SJCRH30 (cell line): ENCODE measurements around the gene SP2. TPM values are rescaled to one million over a fixed set of nuclear protein-coding genes. Genes with fewer than 3 reads are reported as not detected.

ENCODE experiments used
- DNase-seq, 2 experiments: peaks; one replicate each; pipeline ENCODE4 v3.0.0-alpha.2; 2015 to 2020
- H3K27ac ChIP-seq: fragments of 250-450 bp; sonication (Bioruptor Pico); 2 replicates; pipeline ENCODE4 v1.5.1; 2020; ENCODE audit warnings: mild to moderate bottlenecking, moderate library complexity
- H3K27me3 ChIP-seq: fragments of 250-450 bp; sonication (Bioruptor Pico); 2 replicates; pipeline ENCODE4 v1.5.1; 2020; ENCODE audit warnings: mild to moderate bottlenecking, moderate library complexity
- H3K36me3 ChIP-seq: fragments of 250-450 bp; sonication (Bioruptor Pico); 2 replicates; pipeline ENCODE4 v1.5.1; 2020; ENCODE audit warnings: mild to moderate bottlenecking, moderate library complexity
- H3K4me1 ChIP-seq: fragments of 250-450 bp; sonication (Bioruptor Pico); 2 replicates; pipeline ENCODE4 v1.5.1; 2020; ENCODE audit warnings: mild to moderate bottlenecking, moderate library complexity
- H3K4me3 ChIP-seq: fragments of 250-450 bp; sonication (Bioruptor Pico); 2 replicates; pipeline ENCODE4 v1.5.1; 2020; ENCODE audit warnings: mild to moderate bottlenecking, moderate library complexity
- H3K9me3 ChIP-seq: fragments of 250-450 bp; sonication (Bioruptor Pico); replicated peaks from 2 replicates; pipeline ENCODE4 v1.5.1; 2020; ENCODE audit warnings: mild to moderate bottlenecking, moderate library complexity
- total RNA-seq: library from RNA; depleted of rRNA; stranded (reverse); fragments of >200 nt; shearing (Covaris generic); gene quantifications from 2 replicates; pipeline ENCODE4 v1.2.3, GENCODE V29; 2014; rRNA removed

SP2 gene
- total RNA-seq, 1 experiment from 2014 or later, result 3.9 TPM

- peaks cover 3% of the 10 kb centered on the region for H3K4me1 ChIP-seq
- H3K36me3 ChIP-seq, result no peaks in the 10 kb centered on the region
- H3K9me3 ChIP-seq, result no peaks in the 10 kb centered on the region
- no peaks in the 10 kb centered on the region for H3K27me3 ChIP-seq
- peak within 1 kb of the TSS; percentile 62 for H3K4me3 ChIP-seq
- H3K27ac ChIP-seq, result peak within 1 kb of the TSS; percentile 59
- DNase-seq, result peak; percentile 100
Observed at GRCh38 chr17:47970725-47971499, 74.9 kb downstream of the SP2 start, which contains the start of gene CDK5RAP3. Gene CDK5RAP3 (plus strand): TSS chr17:47971113. CDS start chr17:47971147, 34 bp downstream.

GRCh38 chr17:47973541-47973940 lies 77.5 kb downstream of the SP2 start:
- peaks cover 3% of the 10 kb centered on the region for H3K4me1 ChIP-seq
- no peak for DNase-seq
- no peak overlapping the region for H3K27ac ChIP-seq
- H3K27me3 ChIP-seq, result no peaks in the 10 kb centered on the region
- H3K4me3 ChIP-seq, result no peak overlapping the region
- H3K36me3 ChIP-seq, result peaks cover 8% of the 10 kb centered on the region
- H3K9me3 ChIP-seq, result no peaks in the 10 kb centered on the region

GRCh38 chr17:47975189-47975822 lies 79.3 kb downstream of the SP2 start:
- no peak for DNase-seq
- Histone ChIP-seq H3K4me1 (peaks cover 3% of the 10 kb centered on the region; the same call in 1 of the 2 replicates), H3K27ac (no peak overlapping the region), H3K4me3 (no peak overlapping the region), H3K27me3 (no peaks in the 10 kb centered on the region), H3K9me3 (no peaks in the 10 kb centered on the region), H3K36me3 (peaks cover 17% of the 10 kb centered on the region)

DNA sequence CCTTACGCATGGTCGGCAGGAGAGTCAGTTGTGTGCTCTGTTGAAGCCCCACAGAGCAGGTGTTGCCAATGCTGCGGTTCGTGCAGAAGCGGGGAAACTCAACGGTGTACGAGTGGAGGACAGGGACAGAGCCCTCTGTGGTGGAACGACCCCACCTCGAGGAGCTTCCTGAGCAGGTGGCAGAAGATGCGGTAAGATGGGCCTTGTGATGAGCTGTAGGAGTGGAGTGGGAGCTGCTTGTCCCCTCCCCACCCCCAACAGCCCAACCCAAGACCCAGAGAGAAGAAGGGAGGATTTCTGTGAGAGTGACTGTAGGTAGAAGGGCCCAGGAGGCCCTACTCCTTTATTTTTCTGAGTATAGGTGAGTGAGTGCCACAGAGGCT lies 79.8 kb downstream of the SP2 start:
- Histone ChIP-seq H3K9me3 (no peaks in the 10 kb centered on the region), H3K36me3 (peaks cover 17% of the 10 kb centered on the region), H3K4me1 (peaks cover 3% of the 10 kb centered on the region; the same call in 1 of the 2 replicates), H3K27ac (no peak overlapping the region), H3K4me3 (no peak overlapping the region), H3K27me3 (no peaks in the 10 kb centered on the region)
- no peak for DNase-seq

DNA sequence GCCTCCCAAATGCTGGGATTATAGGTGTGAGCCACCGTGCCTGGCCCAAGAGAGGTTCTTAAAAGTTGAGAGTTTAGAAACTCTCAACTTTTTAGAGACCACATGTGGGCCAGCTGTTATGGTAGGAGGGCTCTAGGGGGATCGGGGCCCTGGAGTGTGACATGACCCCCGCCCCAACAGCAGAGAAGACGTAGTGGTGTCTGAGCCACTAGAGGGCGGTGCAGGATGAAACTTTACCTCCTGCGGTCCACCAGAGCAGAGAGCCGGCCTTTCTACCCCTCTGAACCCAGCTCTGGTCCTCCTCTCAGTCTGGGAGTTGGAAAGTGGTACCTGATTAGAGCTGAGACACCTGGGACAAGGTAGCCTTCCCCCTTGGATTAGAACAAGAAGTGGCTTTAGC lies 82.3 kb downstream of the SP2 start:
- Histone ChIP-seq H3K36me3 (peaks cover 24% of the 10 kb centered on the region), H3K9me3 (no peaks in the 10 kb centered on the region), H3K27me3 (no peaks in the 10 kb centered on the region), H3K4me3 (no peak overlapping the region), H3K27ac (no peak overlapping the region), H3K4me1 (peaks cover 3% of the 10 kb centered on the region; the same call in 1 of the 2 replicates)
- DNase-seq, result peak; percentile 73 to 85

Other genes with a start within 250 kb of the SP2 start
- 530 and 537 TPM in 2 replicates for gene KPNB1, start 246.3 kb upstream of the SP2 start, total RNA-seq
- gene TBKBP1, start 202.1 kb upstream of the SP2 start, total RNA-seq, result 14.4 and 15.6 TPM in 2 replicates
- not detected in 2 replicates for gene TBX21, start 163.0 kb upstream of the SP2 start, total RNA-seq
- gene OSBPL7, start 74.4 kb upstream of the SP2 start, total RNA-seq, result 8.3 and 10.5 TPM in 2 replicates
- gene MRPL10, start 64.7 kb upstream of the SP2 start, total RNA-seq, result 45.1 and 46.7 TPM in 2 replicates
- 0.18 and 0.34 TPM in 2 replicates for gene LRRC46, start 64.6 kb upstream of the SP2 start, total RNA-seq
- gene SCRN2, start 55.0 kb upstream of the SP2 start, total RNA-seq, result 8.0 and 12.9 TPM in 2 replicates
- gene SP6, start 45.1 kb upstream of the SP2 start, total RNA-seq, result not detected in 2 replicates
- 9.7 and 10.4 TPM in 2 replicates for gene PNPO, start 45.3 kb downstream of the SP2 start, total RNA-seq
- not detected in 2 replicates for gene PRR15L, start 61.6 kb downstream of the SP2 start, total RNA-seq
- gene CDK5RAP3, start 74.9 kb downstream of the SP2 start, total RNA-seq, result 47.0 and 64.2 TPM in 2 replicates
- 0.32 TPM in 1 of 2 replicates, not detected in the other for gene COPZ2, start 141.6 kb downstream of the SP2 start, total RNA-seq
- 75.1 and 78.1 TPM in 2 replicates for gene NFE2L1, start 152.1 kb downstream of the SP2 start, total RNA-seq
- 148 and 149 TPM in 2 replicates for gene CBX1, start 205.2 kb downstream of the SP2 start, total RNA-seq
- 15.3 and 16.1 TPM in 2 replicates for gene SNX11, start 211.5 kb downstream of the SP2 start, total RNA-seq